Brain pericyte (primary cell): ENCODE measurements around the gene GNB4.

Source experiments
- DNase-seq: peaks from one replicate; pipeline ENCODE4 v3.0.0-alpha.2; 2012; ENCODE audit warnings: low read depth, low spot score

The GNB4 gene

DNA sequence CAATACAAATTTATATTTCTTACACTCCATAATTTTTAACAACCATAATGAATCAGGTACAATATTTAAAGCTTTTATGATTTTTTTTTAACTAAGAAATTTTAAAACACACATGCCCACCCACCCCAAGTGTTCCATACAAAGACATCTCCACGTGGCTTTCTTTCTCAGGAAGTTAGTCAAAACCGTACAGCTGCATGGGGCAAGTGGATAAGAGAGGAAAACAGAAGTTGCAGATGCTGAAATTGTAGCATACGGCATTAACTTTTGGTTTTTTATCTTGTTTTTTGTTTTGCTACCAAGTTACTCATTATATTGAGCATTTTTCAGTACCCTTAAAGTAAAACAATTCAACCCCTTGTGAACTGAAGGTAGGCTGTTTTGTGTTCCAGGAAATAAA lies 14.8 kb downstream of the GNB4 start:
- DNase-seq: no peak

DNA sequence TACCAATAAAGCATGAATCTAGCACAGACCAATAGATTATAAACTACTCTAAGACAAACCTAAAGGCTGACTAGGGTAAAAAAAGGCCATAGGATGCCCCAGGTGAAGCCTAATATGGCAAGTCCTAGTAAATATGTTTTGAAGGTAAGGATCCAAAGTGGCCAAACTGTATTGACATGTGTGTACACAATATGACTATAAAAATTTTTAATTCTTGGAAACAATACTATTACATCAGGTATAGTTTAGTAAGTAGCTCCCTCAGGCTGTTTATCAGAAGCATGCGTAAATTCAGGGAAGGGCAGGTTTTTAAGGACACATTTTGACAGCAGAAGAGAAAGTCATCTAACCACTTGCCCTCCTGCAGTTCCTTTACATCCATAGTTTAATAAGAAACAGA lies 18.8 kb downstream of the GNB4 start:
- no peak for DNase-seq

DNA sequence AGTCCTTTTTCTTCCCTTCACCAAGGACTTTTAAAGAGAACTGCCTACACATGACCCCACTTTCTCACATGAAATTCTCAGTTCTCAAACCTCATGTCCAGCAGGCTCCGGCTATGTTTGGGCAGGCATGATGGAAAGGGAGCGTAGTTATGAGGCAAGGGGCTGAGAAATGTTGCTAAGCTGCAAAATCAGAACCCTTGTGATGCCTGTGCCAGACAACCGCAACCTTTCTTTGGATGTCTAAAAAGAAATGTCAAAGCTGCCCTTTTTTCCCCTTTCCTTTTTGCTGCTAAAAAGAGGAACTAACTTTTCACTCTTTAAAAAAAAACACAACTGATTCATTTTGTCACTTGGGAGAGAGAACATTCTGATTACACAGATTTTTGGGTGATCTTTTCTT lies 19.2 kb downstream of the GNB4 start:
- no peak for DNase-seq

DNA sequence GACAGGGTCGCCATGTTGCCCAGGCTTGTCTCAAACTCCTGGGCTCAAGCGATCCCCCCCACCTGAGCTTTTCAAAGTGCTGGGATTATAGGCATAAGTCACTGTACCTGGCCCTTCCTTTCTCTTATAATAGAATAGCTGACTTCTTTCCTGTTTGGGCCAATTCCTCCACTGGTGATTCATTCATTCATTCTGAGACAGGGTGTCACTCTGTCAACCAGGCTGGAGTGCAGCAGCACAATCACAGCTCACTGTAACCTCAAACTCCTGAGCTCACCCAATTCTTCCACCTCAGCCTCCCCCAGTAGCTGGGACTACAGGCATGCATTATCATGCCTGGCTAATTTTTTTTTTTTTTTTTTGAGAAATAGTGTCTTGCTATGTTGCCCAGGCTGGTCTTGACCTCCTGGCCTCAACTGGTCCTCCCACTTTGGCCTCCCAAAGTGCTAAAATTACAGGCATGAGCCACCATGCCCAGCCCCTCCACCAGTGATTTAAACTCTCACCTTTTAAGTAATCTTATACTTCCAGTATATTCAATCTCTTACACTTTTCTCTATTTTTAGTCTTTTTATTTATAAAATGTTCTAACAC lies 20.9 kb downstream of the GNB4 start:
- DNase-seq: no peak

DNA sequence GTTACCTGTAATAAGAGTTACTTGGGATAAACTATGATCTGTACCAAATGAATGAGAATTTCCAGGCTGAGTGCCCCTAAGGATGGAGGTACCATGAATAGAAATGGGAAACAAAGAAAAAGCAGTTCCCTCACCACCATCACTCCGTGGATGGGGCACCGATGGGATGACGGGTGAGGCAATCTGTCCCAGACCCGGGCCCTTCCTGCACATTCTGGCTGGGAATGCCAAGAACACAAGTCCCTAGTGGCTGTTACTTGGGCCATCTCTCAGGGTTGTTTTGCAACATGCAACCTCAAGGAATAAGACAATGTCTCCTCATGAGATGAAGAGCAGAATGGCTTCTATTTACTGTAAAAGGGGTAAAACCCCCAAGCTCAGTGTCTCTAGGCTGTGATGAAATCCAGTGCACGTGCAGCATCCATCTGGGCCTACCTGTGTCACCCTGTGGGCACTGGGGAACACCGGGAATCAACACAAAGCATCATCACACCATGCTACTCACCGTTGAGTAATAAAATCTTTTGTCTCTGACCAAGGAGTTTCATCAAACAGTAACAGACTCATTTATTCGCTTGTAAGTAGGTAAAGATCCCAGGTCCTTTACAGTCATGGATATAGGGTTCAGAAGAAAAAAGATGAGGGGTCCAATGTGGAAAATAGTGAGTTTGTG lies 22.3 kb downstream of the GNB4 start:
- no peak for DNase-seq

DNA sequence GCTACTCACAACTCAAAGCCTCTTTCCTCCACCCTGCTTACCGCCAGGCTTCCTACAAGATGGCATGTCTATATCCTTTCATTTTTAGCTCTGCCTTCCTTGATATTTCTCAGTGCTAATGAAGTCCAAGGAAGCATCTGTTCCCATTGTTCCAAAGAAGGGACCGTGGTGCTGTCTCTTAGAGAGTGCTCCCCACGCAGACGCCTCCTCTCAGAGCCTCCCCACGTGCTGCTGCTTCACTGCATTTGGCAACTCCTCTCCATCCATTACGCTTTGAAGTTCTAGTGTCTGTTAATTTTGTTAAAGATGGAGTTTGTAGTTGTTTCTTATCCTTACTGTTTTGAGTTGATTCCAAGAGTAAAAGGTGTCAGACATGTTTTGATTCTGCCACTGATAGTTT lies 26.2 kb downstream of the GNB4 start:
- no peak for DNase-seq

DNA sequence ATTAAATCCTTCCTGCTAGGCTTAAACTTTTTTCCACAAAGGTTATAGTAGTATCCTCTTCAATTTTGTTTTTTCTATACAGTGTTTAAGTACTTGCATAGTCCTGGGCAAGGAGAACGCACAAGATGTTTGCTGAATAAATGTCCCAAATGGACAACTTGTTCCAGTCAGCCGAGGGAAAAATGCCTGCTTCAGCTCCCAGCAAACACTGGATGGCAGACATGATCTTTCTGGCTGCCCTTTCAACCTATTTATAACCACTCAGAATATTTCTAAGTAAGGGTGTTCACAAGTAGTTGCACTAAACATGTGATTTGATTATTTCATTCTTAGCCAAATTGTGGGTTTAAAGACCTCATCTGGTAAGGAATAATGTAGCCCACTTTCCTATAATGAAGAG lies 29.8 kb downstream of the GNB4 start:
- DNase-seq: no peak

DNA sequence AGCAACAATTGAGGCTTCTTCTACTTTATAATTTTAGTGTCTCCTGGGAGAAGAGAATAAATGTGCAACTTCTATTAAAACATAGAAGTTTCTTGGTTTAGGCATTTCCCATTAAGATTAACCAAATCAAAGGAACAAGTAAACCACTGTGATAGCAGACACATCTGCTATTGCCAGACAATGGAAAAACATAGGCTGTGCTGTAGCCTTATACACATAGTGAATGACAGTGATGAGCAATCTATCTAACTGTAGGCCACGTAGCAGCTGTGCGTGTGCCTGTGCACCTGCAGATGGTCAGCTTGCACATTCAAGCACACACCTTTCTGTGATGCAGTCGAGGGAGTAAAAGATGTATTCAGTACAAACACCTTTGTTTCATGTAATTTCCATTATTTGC lies 32.7 kb downstream of the GNB4 start:
- DNase-seq: no peak

DNA sequence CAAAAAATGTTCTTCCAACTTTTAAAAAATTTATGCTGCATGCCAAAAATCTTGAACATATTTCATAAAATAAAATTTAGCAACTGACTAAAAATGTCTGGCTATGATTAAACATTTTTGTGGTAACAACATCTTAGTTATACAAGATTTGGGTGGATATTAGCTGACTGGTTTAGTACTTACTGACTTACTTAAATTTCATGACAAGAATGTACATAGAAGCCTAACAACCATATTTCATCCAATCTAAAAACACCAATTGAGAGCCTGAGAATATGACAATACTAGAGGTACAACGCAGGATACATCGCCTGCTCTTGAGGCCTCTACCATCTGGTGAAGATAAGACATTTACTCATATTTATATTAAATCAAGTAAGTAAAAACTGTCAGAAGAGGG lies 34.6 kb downstream of the GNB4 start:
- no peak for DNase-seq

DNA sequence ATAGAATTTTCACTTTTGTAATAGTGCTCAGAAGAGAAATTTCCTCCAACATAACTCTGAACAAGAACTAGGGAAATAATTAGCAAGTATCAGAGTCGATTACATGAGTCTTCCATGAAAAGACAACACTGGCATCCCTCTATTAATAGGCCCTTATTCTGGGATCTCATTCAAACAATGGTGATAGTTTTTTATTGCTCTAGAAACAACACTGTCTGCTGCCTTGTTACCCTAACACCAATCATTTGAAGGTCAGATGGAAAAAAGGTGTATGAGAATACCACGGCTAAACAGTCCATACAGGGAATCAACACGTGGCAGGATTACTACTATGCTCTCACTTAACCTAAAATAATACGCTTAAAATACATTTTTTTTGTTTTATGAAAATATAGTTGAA lies 35.9 kb downstream of the GNB4 start:
- no peak for DNase-seq

DNA sequence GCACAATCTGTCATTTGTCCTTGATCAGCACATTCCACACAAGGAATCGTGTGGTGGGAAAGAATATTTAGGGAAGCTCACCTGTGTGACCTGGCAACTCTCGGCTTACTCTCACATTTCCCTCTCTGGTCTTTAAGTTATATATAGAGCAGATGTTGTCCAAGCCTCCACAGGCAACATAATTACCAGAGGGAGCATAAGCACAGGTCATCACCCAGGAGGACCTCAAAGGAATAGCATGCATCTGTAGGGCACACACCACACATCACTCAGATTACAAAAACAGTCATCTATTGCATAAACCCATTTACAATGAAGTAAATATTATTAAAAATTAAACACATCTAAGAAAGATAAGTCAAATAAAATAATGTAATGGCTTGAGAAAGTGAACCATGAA lies 36.5 kb downstream of the GNB4 start:
- no peak for DNase-seq

DNA sequence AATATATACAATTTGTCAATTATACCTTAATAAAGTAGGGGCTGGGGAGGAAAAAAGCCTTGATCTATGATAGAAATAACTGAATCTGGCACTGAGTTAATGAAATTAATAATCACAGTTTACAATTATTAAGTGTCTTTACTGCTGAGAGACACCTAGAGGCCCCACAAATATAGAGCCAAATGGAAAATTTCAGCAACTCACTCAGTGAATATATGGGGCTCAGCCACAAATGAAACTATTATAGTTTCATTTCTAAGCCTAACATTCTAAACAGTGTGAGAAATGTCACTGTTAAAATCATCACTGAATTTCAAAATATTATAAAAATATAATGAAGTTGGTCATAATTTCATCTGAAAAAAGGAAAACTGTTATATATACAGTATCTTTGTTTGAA lies 40.3 kb downstream of the GNB4 start:
- DNase-seq: no peak

DNA sequence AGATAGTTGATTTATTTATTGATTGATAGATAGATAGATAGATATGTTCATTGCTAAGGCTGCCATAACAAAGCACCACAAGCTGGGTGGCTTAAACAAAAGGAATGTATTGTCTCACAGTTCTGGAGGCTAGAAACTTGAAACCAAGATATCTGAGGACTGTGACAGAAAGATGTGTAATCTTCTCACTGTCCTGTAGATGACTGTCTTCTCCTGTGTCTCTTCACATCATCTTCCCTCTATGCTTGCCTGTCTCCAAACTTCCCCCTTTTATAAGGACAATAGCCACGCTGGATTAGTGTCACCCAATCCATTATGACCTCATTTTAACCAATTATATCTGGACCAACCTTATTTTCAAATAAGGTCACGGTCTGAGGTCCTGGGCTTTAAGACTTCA lies 40.9 kb downstream of the GNB4 start:
- DNase-seq: no peak

DNA sequence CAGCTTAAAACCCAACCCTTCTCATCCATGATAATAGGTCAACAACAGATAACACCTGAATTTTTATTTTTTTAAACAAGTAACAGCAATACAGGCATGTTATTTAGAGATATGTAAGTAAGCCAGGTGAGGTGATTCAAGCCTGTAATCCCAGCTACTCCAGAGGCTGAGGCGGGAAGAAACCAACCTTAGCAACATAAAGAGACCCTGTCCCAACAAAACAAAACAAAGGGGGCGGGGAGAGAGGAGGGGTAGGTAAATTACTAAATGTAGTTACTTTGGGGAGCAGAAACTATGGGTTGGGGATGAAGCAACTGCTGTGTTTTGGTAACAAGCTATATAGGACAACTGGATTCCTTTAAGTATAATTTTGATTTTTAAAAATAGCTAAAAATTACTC lies 47.0 kb downstream of the GNB4 start:
- DNase-seq: no peak

DNA sequence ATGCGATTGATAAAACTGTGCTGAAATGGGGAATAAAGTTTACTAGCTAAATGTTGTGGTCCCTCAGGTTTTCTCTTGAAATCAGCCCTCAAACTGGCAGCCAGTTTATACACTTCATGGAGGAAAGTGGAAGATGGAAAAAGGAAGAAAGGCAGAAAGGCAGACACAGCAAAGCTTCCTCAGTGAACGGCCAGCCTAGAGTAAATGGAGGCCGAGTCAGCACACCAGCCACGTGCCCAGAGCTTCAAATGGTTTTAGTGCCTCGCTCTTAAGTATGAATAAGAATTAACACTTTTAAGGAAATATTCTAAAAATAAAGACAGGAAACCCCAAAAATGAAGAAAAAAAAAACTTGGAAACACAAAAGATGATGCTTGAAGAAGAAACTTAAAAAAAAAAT lies 48.3 kb downstream of the GNB4 start:
- no peak for DNase-seq

DNA sequence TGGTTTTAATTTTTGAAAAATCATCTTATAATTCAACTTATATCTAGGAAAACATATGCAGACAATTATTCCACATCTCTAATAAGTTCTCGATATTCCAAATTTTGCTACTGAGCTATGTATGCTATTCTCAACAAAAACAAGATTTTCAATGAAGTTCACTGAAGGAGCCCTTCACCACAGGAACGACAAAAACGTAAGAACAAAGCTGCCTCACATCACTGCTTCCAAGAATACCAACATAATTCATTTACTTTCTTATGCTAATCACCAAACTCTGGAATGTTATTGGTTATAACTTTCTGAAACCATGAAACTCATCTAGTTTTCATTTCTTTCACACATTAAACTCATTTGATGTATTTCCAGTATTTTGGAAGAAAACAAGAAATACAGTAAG lies 49.7 kb downstream of the GNB4 start:
- DNase-seq: no peak

DNA sequence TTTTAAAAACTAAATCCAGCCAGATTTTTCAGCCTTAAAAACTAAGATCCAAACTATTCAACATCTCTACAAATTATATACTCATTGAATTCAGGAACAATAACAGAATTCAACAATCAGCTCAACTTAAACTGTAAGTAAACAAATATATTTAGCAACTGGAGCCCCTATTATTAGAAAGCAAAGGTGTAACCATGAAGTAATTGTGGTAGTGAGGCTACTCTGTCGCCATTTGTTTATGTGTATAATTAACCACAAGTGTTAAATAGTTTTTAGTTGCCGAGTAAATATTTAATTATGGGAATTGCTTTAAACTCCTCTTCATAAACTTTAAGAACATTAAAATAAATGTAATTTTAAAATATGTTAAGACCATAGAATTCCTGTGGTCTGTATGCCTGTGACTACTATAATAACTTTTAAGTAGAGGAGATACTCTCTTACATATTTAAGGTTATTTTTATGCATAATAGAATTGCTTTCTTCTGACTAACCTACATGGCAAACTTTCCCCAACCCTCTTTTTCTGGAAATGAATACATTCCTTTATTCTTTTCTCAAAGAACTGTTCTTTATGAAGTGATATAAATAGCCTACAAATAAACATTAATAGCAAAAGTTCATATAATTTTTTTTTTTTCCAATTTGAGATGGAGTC lies 52.6 kb downstream of the GNB4 start:
- DNase-seq: no peak

DNA sequence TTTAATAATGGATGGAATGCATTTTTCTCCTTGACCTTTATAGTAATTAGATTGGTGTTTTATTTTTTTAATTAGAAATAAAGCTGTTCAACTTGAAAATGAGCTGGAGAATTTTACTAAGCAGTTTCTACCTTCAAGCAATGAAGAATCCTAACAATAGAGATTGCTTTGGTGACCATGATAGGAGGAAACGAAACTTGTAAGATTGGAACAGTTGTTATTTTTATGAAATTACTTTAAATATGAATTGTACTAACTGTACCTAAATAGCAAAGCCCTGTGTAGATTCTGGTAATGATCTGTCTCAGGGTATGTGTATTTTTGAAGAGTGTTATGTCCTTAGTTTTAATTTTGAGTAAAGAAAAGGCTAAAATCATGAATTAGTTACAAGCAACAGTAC lies 59.4 kb downstream of the GNB4 start:
- no peak for DNase-seq

DNA sequence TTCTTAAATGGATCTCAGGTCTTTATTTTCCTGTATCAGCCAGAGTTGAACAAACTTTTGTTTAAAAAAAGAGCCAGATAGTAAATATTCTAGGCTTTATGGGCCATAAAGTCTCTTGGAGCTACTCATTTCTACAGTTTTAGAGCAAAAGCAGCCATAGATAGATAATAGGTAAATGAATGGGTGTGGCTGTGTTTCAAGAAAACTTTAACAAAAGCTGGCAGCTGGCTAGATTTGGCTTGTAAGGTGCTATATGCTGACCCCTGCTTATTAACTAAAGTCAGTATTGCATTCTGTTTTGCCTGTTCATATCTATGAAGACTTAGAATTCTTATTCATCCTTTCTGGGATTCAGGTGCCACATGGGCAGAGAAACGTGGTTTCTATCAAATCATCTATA lies 74.8 kb downstream of the GNB4 start:
- no peak for DNase-seq

DNA sequence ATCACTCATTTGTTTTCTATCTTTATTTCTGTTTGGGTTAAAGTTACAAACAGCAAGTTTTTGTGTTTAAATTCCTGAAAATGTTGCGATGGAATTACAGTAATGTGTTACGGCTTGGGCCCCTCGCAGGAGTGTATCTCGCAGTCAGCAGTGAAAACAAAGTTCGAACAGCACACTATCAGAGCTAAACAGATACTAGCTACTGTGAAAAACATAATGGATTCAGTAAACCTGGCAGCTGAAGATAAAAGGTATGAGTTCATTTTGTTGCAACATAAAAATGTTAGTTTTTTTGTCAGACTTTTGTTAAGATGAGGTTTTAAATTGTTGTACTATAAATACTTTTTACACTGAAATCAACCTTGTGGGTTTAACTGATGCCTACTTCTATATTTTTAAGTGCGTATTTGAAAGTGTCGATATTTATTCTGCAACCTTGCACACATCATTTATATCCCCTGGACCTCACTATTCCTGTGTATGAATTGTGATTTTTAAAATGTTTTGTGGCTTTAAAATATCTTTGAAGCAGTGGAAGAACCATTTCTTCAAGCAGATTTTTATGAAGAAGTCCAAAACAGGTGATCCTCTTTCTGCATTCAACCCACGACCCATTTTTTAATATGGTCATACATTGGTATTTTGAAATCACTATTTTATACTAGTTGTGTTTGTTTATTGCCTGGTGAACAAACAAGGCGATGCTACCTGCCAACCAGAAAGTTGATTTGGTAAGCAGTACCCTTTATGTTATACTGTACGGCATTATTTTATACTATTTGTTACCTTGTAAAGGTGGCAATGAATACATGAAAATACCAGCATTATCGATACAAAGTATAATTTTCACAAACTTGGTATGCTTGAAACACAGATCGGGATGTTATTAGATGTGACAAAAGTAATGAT lies 75.9 kb downstream of the GNB4 start:
- no peak for DNase-seq

DNA sequence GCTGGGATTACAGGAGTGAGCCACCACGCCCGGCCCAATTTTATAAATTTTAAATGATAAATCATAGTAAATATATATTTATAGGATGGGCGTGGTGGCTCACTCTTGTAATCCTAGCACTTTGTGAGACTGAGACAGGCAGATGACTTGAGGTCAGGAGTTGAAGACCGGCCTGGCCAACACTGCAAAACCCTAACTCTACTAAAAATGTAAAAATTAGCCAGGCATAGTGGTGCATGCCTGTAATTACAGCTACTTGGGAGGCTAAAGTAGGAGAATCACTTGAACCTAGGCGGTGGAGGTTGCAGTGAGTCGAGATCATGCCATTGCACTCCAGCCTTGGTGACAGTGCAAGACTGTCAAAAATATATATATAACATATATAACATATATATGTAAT lies 77.3 kb downstream of the GNB4 start:
- DNase-seq: no peak

DNA sequence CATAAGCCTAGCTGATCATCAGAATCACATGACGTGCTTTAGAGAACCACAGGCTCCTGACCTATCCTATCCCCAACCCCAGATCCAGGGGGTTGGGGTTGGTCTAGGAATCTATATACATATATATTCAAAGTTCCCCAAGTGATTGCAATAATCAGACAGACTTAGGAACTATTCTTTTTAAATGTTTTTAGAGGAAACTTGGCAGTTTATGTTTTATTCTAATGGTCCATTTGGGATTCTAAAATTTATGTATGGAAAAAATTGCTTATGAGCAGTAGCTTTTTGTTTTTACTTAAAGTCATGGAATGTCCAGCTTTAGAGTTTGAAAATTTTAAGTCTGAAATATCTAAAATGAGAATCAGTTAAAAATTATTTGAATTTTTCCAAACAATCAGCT lies 81.6 kb downstream of the GNB4 start:
- no peak for DNase-seq
